SK-N-MC (cell line): ENCODE data around the gene ATF7IP.

Experiments
- FOXP2 ChIP-seq: optimal IDR thresholded peaks from 2 replicates; pipeline ENCODE3; 2011; ENCODE audit warnings: mild to moderate bottlenecking, moderate library complexity; ENCODE audit not compliant: insufficient read depth; ENCODE audit errors: extremely low read length, control extremely low read depth
- POLR2AphosphoS5 ChIP-seq: IDR thresholded peaks from 2 replicates; pipeline ENCODE4 v1.6.1; 2012; ENCODE audit warnings: mild to moderate bottlenecking, low read depth, low read length, borderline replicate concordance

DNA sequence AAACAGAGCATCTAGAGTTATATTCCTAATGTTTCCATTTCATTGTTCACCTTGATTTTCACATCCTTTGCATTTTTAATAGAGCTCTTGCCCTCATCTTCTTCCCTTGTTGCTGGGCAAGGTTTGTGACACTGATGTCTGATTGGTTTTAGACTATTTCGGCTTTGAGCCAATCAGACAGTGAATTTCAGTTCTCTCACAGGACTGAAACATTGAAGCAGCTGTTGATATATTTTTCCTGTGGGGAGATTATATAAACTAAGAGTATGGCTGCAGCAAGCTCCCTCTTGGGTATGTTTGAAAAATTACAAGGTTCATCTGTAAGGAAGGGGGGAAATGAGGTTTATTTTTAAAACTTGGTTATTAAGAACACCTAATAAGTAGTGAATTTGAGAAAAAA is 51.2 kb downstream of the ATF7IP start:
- TF ChIP-seq POLR2AphosphoS5 (no peak), FOXP2 (no peak)
